SK-N-SH (cell line): ENCODE measurements around the gene TEP1. TPM values are rescaled to one million over a fixed set of nuclear protein-coding genes. Genes with fewer than 3 reads are reported as not detected.
A peak's percentile ranks its signal among the peaks of the same experiment; 100 is the strongest.

ENCODE experiments used
- CTCF ChIA-PET: fragments of 300-600, 350-600 bp; formaldehyde crosslinking; extraction: SDS; loops from one replicate; lab custom pipeline; 2021; lab: Yijun Ruan, JAX
- POLR2A ChIA-PET: fragments of 350-600 bp; sonication (Branson Sonifier 250); formaldehyde crosslinking; extraction: SDS; loops from one replicate; lab custom pipeline; 2020; ENCODE audit warnings: antibody characterized with exemption, inconsistent platforms; lab: Yijun Ruan, JAX
- DNase-seq: peaks from one replicate; pipeline ENCODE4 v3.0.0; 2012
- H2AFZ ChIP-seq: fragments of 200-600 bp; sonication (generic); 2 replicates; pipeline ENCODE4 v1.8.1; 2016; ENCODE audit warnings: antibody characterized with exemption, mild to moderate bottlenecking, low read depth
- H3F3A ChIP-seq: fragments of 200-600 bp; sonication (generic); replicated peaks from 2 replicates; pipeline ENCODE3; 2016; ENCODE audit warnings: antibody characterized with exemption, mild to moderate bottlenecking; ENCODE audit not compliant: insufficient read depth
- H3K27ac ChIP-seq, 2 experiments: fragments of 200-500 bp in 1 of 2; fragments of 200-600 bp in 1 of 2; sonication (Bioruptor generic) in 1 of 2; sonication (generic), shearing (Covaris generic) in 1 of 2; 2 replicates each; pipeline versions ENCODE4 v1.5.1 to v1.6.1; 2014 to 2016; ENCODE audit warnings: low read depth in 2 of 2, inconsistent platforms in 1 of 2, low read length in 1 of 2, mild to moderate bottlenecking in 1 of 2, mixed read lengths in 1 of 2
- H3K27me3 ChIP-seq: fragments of 200-600 bp; sonication (generic), shearing (Covaris generic); 2 replicates; pipeline ENCODE4 v1.6.1; 2016; ENCODE audit warnings: mixed run types; ENCODE audit not compliant: insufficient read depth
- H3K36me3 ChIP-seq, 2 experiments: fragments of 200-500 bp in 1 of 2; fragments of 200-600 bp in 1 of 2; sonication (Bioruptor generic) in 1 of 2; sonication (generic) in 1 of 2; replicated peaks in 1 of 2; 2 replicates each; pipeline versions ENCODE3 to v1.5.1; 2014 to 2016; ENCODE audit warnings: low read length in 1 of 2, mild to moderate bottlenecking in 1 of 2; ENCODE audit not compliant: insufficient read depth in 2 of 2, control insufficient read depth in 1 of 2
- H3K4me1 ChIP-seq, 2 experiments: fragments of 200-500 bp in 1 of 2; fragments of 200-600 bp in 1 of 2; sonication (Bioruptor generic) in 1 of 2; sonication (generic), shearing (Covaris generic) in 1 of 2; 2 replicates each; pipeline versions ENCODE4 v1.5.1 to v1.6.1; 2014 to 2016; ENCODE audit warnings: low read depth in 1 of 2, low read length in 1 of 2, mixed run types in 1 of 2; ENCODE audit not compliant: insufficient read depth in 2 of 2, control insufficient read depth in 1 of 2
- H3K4me2 ChIP-seq: fragments of 200-600 bp; sonication (generic), shearing (Covaris generic); 2 replicates; pipeline ENCODE4 v1.6.1; 2017; ENCODE audit warnings: mixed run types
- H3K4me3 ChIP-seq, 2 experiments: fragments of 200-500 bp in 1 of 2; fragments of 200-600 bp in 1 of 2; sonication (Bioruptor generic) in 1 of 2; sonication (generic), shearing (Covaris generic) in 1 of 2; 2 replicates each; pipeline versions ENCODE4 v1.5.1 to v1.8.1; 2014 to 2016; ENCODE audit warnings: low read depth in 2 of 2, inconsistent platforms in 1 of 2, low read length in 1 of 2, mild to moderate bottlenecking in 1 of 2, mixed read lengths in 1 of 2, moderate library complexity in 1 of 2
- H3K79me2 ChIP-seq: fragments of 200-600 bp; sonication (generic); 2 replicates; pipeline ENCODE4 v1.8.1; 2017; ENCODE audit warnings: mild to moderate bottlenecking; ENCODE audit not compliant: insufficient read depth
- H3K9ac ChIP-seq: fragments of 200-600 bp; sonication (generic); 2 replicates; pipeline ENCODE4 v1.6.1; 2017; ENCODE audit warnings: mixed run types
- H3K9me2 ChIP-seq: fragments of 200-600 bp; sonication (generic); 2 replicates; pipeline ENCODE4 v1.6.1; 2017; ENCODE audit warnings: mixed run types
- H3K9me3 ChIP-seq: fragments of 200-600 bp; sonication (generic); 2 replicates; pipeline ENCODE4 v1.6.1; 2017; ENCODE audit warnings: mixed run types, mild to moderate bottlenecking, moderate library complexity
- H4K20me1 ChIP-seq: fragments of 200-600 bp; sonication (generic); 2 replicates; pipeline ENCODE4 v1.6.1; 2017; ENCODE audit warnings: mild to moderate bottlenecking, mixed run types; ENCODE audit not compliant: insufficient read depth
- CHD2 ChIP-seq: fragments of 150-350 bp; IDR thresholded peaks from 2 replicates; pipeline ENCODE4 v1.6.1; 2018; ENCODE audit warnings: low read length; ENCODE audit not compliant: partially characterized antibody
- CTCF ChIP-seq: fragments of 200-600 bp; sonication (generic); IDR thresholded peaks from 2 replicates; pipeline ENCODE4 v1.6.1; 2017; ENCODE audit warnings: antibody characterized with exemption, mild to moderate bottlenecking, moderate library complexity
- ELF1 ChIP-seq: IDR thresholded peaks from 2 replicates; pipeline ENCODE4 v1.4.0; 2012
- FOXM1 ChIP-seq: IDR thresholded peaks from 2 replicates; pipeline ENCODE4 v1.4.0; 2012; ENCODE audit warnings: low read depth, mild to moderate bottlenecking
- GABPA ChIP-seq: IDR thresholded peaks from 2 replicates; pipeline ENCODE4 v1.4.0; 2012; ENCODE audit warnings: low read depth, mild to moderate bottlenecking
- GATA2 ChIP-seq: sonication (generic); formaldehyde crosslinking; IDR thresholded peaks from 2 replicates; pipeline ENCODE4 v1.5.0; 2020; ENCODE audit warnings: mild to moderate bottlenecking, missing genetic modification reagents
- MXI1 ChIP-seq: IDR thresholded peaks from 2 replicates; pipeline ENCODE4 v1.6.1; 2012; ENCODE audit warnings: mild to moderate bottlenecking, low read depth, low read length, improper control_type of control experiment
- PBX3 ChIP-seq: IDR thresholded peaks from 2 replicates; pipeline ENCODE4; 2012
- RAD21 ChIP-seq: IDR thresholded peaks from 2 replicates; pipeline ENCODE4 v1.6.1; 2012; ENCODE audit warnings: mild to moderate bottlenecking, low read length
- REST ChIP-seq: IDR thresholded peaks from 2 replicates; pipeline ENCODE4 v1.6.1; 2012; ENCODE audit warnings: mild to moderate bottlenecking, low read depth, low read length, moderate library complexity
- SMC3 ChIP-seq: IDR thresholded peaks from 2 replicates; pipeline ENCODE4 v1.6.1; 2012; ENCODE audit warnings: low read depth, low read length, improper control_type of control experiment
- USF2 ChIP-seq: fragments of 150-350 bp; IDR thresholded peaks from 2 replicates; pipeline ENCODE4 v1.6.1; 2017; ENCODE audit warnings: antibody characterized with exemption, low read length, low read depth, borderline replicate concordance
- YY1 ChIP-seq: IDR thresholded peaks from 2 replicates; pipeline ENCODE4 v1.4.0; 2012; ENCODE audit warnings: low read depth, mild to moderate bottlenecking
- ZBTB33 ChIP-seq: IDR thresholded peaks from 2 replicates; pipeline ENCODE4 v1.4.0; 2012; ENCODE audit warnings: low read depth, borderline replicate concordance
- WGBS: methylation state at CpG from one replicate; pipeline ENCODE4 v1.1.6; 2017; ENCODE audit warnings: low lambda C conversion rate; 5-methylcytosine and 5-hydroxymethylcytosine counted together
- polyA plus RNA-seq, 3 experiments: library from polyadenylated mRNA; depleted of rRNA; stranded (reverse); fragments of >200 nt; gene quantifications; 2 replicates each; pipeline ENCODE4 v1.2.3, GENCODE V29; 2012

TEP1 gene
- polyA plus RNA-seq, 1 of the 3 experiments (the other 2 are of a cell fraction): 12.1 TPM

- peak; percentile 55 for DNase-seq
- 0 out of 2 replicates have a peak overlapping the region, but pooled peaks have one; percentile 39 for H2AFZ ChIP-seq
- H4K20me1 ChIP-seq: peaks cover 7% of the 10 kb centered on the region; the same call in 1 of the 2 replicates
- peak overlapping the region; percentile 17 to 55; a peak in 2 of 4 replicates for H3K27ac ChIP-seq
- H3K79me2 ChIP-seq: peaks cover 69% of the 10 kb centered on the region
- no peak overlapping the region for H3K9ac ChIP-seq
- ChIA-PET CTCF (interaction anchor here (0.6 to 6.1 kb wide), 27 partner anchors 9 to 370 kb away, joined by 3 to 70 read pairs (median 4); partner anchors contain the start of genes APEX1, PARP2, PIP4P1 and RNASE4), POLR2A (interaction anchor here (1.3 kb wide), 1 partner anchor 16 kb away, joined by 4 read pairs; the partner anchor contains the start of gene PARP2)
- H3K27me3 ChIP-seq: no peaks in the 10 kb centered on the region
- H3K36me3 ChIP-seq: peaks cover 44 to 45% of the 10 kb centered on the region in 2 experiments
- no peak overlapping the region; the same call in 1 of the 2 replicates for H3K4me2 ChIP-seq
- 50% methylated on average over 8 of the region's 8 CpGs for WGBS
- no peaks in the 10 kb centered on the region for H3K9me2 ChIP-seq
- TF ChIP-seq CTCF (peak; percentile 82), GATA2 (CRISPR knock-in tag) (peak; percentile 43; the same call in 1 of the 2 replicates), RAD21 (peak; percentile 84), MXI1 (0 out of 2 replicates have a peak, but pooled peaks have one; percentile 56), SMC3 (peak; percentile 54), PBX3 (no peak), FOXM1 (no peak)
- peaks cover 0 to 5% of the 10 kb centered on the region in 2 experiments; a peak in 2 of 4 replicates for H3K4me1 ChIP-seq
- H3K4me3 ChIP-seq: no peak overlapping the region
- H3K9me3 ChIP-seq: no peaks in the 10 kb centered on the region
- peaks cover 22% of the 10 kb centered on the region for H3F3A ChIP-seq
Measured at GRCh38 chr14:20327005-20327869, 86.1 kb downstream of the TEP1 start.

GRCh38 chr14:20317720-20318119 is 95.6 kb downstream of the TEP1 start:
- peaks cover 6% of the 10 kb centered on the region for H3F3A ChIP-seq
- POLR2A ChIA-PET: no interaction called here
- CTCF ChIA-PET: interaction anchor here (1.0 to 2.0 kb wide), 2 partner anchors 9 to 295 kb away, joined by 3 to 14 read pairs; no protein-coding TSS in a partner anchor

More at GRCh38 chr14:20317720-20318119, 95.6 kb downstream of the TEP1 start:
- H3K79me2 ChIP-seq: peaks cover 6% of the 10 kb centered on the region
- no peak overlapping the region for H3K27ac ChIP-seq
- H3K4me2 ChIP-seq: no peak overlapping the region
- no peak overlapping the region for H3K4me3 ChIP-seq
- no peak for TF ChIP-seq ELF1
- no peak for TF ChIP-seq GABPA
- no peak for TF ChIP-seq SMC3
- TF ChIP-seq YY1: no peak
- no peak for TF ChIP-seq MXI1
- no peak for TF ChIP-seq RAD21
- no peak for TF ChIP-seq USF2
- TF ChIP-seq REST: no peak
- TF ChIP-seq CHD2: no peak
- no peak for TF ChIP-seq ZBTB33
- no peak for DNase-seq
- H3K36me3 ChIP-seq: peaks cover 67 to 70% of the 10 kb centered on the region in 2 experiments
- H4K20me1 ChIP-seq: no peaks in the 10 kb centered on the region
- no peaks in the 10 kb centered on the region for H3K27me3 ChIP-seq
- H2AFZ ChIP-seq: no peak overlapping the region
- H3K9me2 ChIP-seq: no peaks in the 10 kb centered on the region
- H3K4me1 ChIP-seq: no peaks in the 10 kb centered on the region
- H3K9ac ChIP-seq: no peak overlapping the region
- no peaks in the 10 kb centered on the region for H3K9me3 ChIP-seq
- 97% methylated on average over 16 of the region's 16 CpGs for WGBS
